Measurements from ENCODE around the gene MEPCE. TPM values are rescaled to one million over a fixed set of nuclear protein-coding genes. Genes with fewer than 3 reads are reported as not detected.

MEPCE gene
- total and polyA plus RNA-seq, 9 of the 15 experiments (the other 6 are each of a cell fraction or from before 2014, with no cell fraction given): 10.9 to 76.3 (median 44.1) TPM

DNA sequence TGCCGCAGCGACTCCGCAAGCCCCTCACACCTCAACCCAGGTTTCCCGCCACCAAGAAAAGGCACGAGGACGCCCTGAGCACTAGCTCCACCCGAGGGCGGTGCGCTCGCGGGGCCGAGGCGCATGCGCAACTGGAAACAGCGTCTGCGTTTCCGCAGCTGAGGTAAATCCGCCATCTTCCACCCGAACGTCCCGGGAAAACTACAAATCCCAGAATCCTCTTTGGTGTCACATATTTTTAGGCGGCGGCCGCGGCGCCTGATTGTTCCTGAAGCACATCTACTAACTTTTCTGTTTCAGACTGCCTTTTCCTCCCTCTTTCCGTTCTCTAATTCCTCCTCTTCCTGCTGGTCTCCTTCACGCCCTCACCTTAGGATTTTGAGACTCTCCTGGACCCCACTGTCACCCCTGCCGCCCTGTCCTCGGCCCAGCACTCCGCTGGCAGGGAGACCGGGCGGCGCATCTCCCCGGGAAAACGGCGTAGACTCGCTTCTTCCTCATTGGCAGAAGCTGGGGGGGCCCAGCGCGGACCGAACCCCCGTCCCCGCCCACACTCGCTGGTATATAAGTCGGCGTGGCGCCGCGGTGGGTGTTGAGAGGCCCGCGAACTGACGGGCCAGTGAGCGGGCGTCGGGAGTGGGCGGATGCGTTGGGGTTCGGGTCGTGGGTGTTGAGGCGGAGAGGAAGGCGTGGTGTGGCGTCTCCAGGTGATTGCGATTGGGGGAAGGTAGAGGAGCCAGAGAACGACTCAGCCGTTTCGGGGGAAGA lies 1.2 kb upstream of the MEPCE start, which contains the start of gene ZCWPW1 (continued):
- TF ChIP-seq, protein P1, sequence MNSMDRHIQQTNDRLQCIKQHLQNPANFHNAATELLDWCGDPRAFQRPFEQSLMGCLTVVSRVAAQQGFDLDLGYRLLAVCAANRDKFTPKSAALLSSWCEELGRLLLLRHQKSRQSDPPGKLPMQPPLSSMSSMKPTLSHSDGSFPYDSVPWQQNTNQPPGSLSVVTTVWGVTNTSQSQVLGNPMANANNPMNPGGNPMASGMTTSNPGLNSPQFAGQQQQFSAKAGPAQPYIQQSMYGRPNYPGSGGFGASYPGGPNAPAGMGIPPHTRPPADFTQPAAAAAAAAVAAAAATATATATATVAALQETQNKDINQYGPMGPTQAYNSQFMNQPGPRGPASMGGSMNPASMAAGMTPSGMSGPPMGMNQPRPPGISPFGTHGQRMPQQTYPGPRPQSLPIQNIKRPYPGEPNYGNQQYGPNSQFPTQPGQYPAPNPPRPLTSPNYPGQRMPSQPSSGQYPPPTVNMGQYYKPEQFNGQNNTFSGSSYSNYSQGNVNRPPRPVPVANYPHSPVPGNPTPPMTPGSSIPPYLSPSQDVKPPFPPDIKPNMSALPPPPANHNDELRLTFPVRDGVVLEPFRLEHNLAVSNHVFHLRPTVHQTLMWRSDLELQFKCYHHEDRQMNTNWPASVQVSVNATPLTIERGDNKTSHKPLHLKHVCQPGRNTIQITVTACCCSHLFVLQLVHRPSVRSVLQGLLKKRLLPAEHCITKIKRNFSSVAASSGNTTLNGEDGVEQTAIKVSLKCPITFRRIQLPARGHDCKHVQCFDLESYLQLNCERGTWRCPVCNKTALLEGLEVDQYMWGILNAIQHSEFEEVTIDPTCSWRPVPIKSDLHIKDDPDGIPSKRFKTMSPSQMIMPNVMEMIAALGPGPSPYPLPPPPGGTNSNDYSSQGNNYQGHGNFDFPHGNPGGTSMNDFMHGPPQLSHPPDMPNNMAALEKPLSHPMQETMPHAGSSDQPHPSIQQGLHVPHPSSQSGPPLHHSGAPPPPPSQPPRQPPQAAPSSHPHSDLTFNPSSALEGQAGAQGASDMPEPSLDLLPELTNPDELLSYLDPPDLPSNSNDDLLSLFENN (IDR thresholded peaks at IDR 0.05; ENCODE audit: low read depth in 2 of 2, low read length in 2 of 2): peak in 1 of 2 experiments; percentile 90; a peak in 2 of 4 replicates
- TF ChIP-seq, protein P2, sequence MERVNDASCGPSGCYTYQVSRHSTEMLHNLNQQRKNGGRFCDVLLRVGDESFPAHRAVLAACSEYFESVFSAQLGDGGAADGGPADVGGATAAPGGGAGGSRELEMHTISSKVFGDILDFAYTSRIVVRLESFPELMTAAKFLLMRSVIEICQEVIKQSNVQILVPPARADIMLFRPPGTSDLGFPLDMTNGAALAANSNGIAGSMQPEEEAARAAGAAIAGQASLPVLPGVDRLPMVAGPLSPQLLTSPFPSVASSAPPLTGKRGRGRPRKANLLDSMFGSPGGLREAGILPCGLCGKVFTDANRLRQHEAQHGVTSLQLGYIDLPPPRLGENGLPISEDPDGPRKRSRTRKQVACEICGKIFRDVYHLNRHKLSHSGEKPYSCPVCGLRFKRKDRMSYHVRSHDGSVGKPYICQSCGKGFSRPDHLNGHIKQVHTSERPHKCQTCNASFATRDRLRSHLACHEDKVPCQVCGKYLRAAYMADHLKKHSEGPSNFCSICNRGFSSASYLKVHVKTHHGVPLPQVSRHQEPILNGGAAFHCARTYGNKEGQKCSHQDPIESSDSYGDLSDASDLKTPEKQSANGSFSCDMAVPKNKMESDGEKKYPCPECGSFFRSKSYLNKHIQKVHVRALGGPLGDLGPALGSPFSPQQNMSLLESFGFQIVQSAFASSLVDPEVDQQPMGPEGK (CRISPR knock-in tag; IDR thresholded peaks at IDR 0.05; ENCODE audit: borderline replicate concordance): peak; percentile 86; the same call in 1 of the 2 replicates
- TF ChIP-seq ZNF436 (CRISPR knock-in tag; IDR thresholded peaks at IDR 0.05) (peak; percentile 66; the same call in 1 of the 2 replicates), ZNF184 (CRISPR knock-in tag; IDR thresholded peaks at IDR 0.05) (no peak), CBX3 (IDR thresholded peaks at IDR 0.05; ENCODE audit: borderline replicate concordance in 1 of 2, low read length in 2 of 2) (peak in 1 of 2 experiments; percentile 100; a peak in 2 of 3 replicates), MCM3 (IDR thresholded peaks at IDR 0.05) (no peak), PHTF2 (CRISPR knock-in tag; IDR thresholded peaks at IDR 0.05) (no peak), MEIS2 (IDR thresholded peaks at IDR 0.05; ENCODE audit: partially characterized antibody) (peak; percentile 90), FOXP1 (CRISPR knock-in tag; IDR thresholded peaks at IDR 0.05) (peak; percentile 96), PHF21A (IDR thresholded peaks at IDR 0.05; ENCODE audit: borderline replicate concordance, low read depth) (peak; percentile 69), CBFA2T2 (conservative IDR thresholded peaks at IDR 0.05) (0 out of 2 replicates have a peak, but pooled peaks have one; percentile 5), BMI1 (IDR thresholded peaks at IDR 0.05; ENCODE audit: low read length) (no peak), LARP7 (IDR thresholded peaks at IDR 0.05) (peak; percentile 88), NFIX (CRISPR knock-in tag; IDR thresholded peaks at IDR 0.05; ENCODE audit: low read depth) (no peak), ZNF445 (CRISPR knock-in tag; IDR thresholded peaks at IDR 0.05; ENCODE audit: low read depth) (0 out of 2 replicates have a peak, but pooled peaks have one; percentile 55), XRCC4 (IDR thresholded peaks at IDR 0.05; ENCODE audit: extremely low read depth, insufficient read depth, insufficient read length) (no peak)
- TF ChIP-seq, protein P3, sequence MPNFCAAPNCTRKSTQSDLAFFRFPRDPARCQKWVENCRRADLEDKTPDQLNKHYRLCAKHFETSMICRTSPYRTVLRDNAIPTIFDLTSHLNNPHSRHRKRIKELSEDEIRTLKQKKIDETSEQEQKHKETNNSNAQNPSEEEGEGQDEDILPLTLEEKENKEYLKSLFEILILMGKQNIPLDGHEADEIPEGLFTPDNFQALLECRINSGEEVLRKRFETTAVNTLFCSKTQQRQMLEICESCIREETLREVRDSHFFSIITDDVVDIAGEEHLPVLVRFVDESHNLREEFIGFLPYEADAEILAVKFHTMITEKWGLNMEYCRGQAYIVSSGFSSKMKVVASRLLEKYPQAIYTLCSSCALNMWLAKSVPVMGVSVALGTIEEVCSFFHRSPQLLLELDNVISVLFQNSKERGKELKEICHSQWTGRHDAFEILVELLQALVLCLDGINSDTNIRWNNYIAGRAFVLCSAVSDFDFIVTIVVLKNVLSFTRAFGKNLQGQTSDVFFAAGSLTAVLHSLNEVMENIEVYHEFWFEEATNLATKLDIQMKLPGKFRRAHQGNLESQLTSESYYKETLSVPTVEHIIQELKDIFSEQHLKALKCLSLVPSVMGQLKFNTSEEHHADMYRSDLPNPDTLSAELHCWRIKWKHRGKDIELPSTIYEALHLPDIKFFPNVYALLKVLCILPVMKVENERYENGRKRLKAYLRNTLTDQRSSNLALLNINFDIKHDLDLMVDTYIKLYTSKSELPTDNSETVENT (CRISPR knock-in tag; IDR thresholded peaks at IDR 0.05): peak; percentile 97
- TF ChIP-seq, protein P4, sequence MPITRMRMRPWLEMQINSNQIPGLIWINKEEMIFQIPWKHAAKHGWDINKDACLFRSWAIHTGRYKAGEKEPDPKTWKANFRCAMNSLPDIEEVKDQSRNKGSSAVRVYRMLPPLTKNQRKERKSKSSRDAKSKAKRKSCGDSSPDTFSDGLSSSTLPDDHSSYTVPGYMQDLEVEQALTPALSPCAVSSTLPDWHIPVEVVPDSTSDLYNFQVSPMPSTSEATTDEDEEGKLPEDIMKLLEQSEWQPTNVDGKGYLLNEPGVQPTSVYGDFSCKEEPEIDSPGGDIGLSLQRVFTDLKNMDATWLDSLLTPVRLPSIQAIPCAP (CRISPR knock-in tag; IDR thresholded peaks at IDR 0.05; ENCODE audit: borderline replicate concordance): peak; percentile 98
